OCI-LY7 (cell line): ENCODE results near the gene CD38. TPM values are rescaled to one million over a fixed set of nuclear protein-coding genes. Genes with fewer than 3 reads are reported as not detected.

Experiments
- BruUV-seq: library from RNA; stranded (reverse); fragments of 400-500 nt; replicated peaks from 2 replicates; lab custom pipeline; 2021; lab: Mats Ljungman, UMichigan
- CTCF ChIA-PET: fragments of 300-600 bp; sonication (Branson Sonifier 250); formaldehyde crosslinking; loops from one replicate; lab custom pipeline; 2022; ENCODE audit warnings: antibody characterized with exemption; ENCODE audit not compliant: unreplicated experiment; lab: Charles Lee
- POLR2A ChIA-PET: fragments of 300-600 bp; sonication (Branson Sonifier 250); formaldehyde crosslinking; loops from one replicate; lab custom pipeline; 2022; ENCODE audit warnings: antibody characterized with exemption; lab: Charles Lee
- DNase-seq: peaks from one replicate; pipeline ENCODE4 v3.0.0-alpha.2; 2015; ENCODE audit warnings: low spot score
- H2AFZ ChIP-seq: fragments of 200-600 bp; sonication (generic), shearing (Covaris generic); 2 replicates; pipeline ENCODE4 v1.6.1; 2014; ENCODE audit warnings: mild to moderate bottlenecking, antibody characterized with exemption, low read length, moderate library complexity
- H3K27ac ChIP-seq: fragments of 200-600 bp; sonication (generic); 2 replicates; pipeline ENCODE4 v1.5.1; 2014; ENCODE audit warnings: mixed run types, low read depth, mild to moderate bottlenecking, moderate library complexity, low read length, inconsistent platforms; ENCODE audit not compliant: poor library complexity, severe bottlenecking
- H3K36me3 ChIP-seq: fragments of 200-600 bp; sonication (generic); 2 replicates; pipeline ENCODE4 v1.6.1; 2014; ENCODE audit warnings: mild to moderate bottlenecking, antibody characterized with exemption, low read length, moderate library complexity, mixed read lengths; ENCODE audit not compliant: insufficient read depth
- H3K4me1 ChIP-seq: fragments of 200-600 bp; sonication (generic); 2 replicates; pipeline ENCODE4 v1.5.1; 2014; ENCODE audit warnings: mild to moderate bottlenecking, low read length; ENCODE audit not compliant: insufficient read depth, poor library complexity, severe bottlenecking
- H3K4me2 ChIP-seq: fragments of 200-600 bp; sonication (generic); 2 replicates; pipeline ENCODE4 v1.6.1; 2014; ENCODE audit warnings: mild to moderate bottlenecking, low read length
- H3K4me3 ChIP-seq: fragments of 200-600 bp; sonication (generic); 2 replicates; pipeline ENCODE4 v1.5.1; 2014; ENCODE audit warnings: mild to moderate bottlenecking, low read depth, low read length; ENCODE audit not compliant: poor library complexity, severe bottlenecking
- H3K79me2 ChIP-seq: fragments of 200-600 bp; sonication (generic); 2 replicates; pipeline ENCODE4 v1.6.1; 2016; ENCODE audit warnings: low read depth, mild to moderate bottlenecking, low read length, moderate library complexity, mixed read lengths; ENCODE audit not compliant: insufficient read depth
- H3K9me2 ChIP-seq: fragments of 200-600 bp; sonication (generic); 2 replicates; pipeline ENCODE4 v1.6.1; 2016; ENCODE audit warnings: mild to moderate bottlenecking, low read length, mixed read lengths; ENCODE audit not compliant: insufficient read depth
- H3K9me3 ChIP-seq: fragments of 200-600 bp; sonication (generic); 2 replicates; pipeline ENCODE4 v1.6.1; 2014; ENCODE audit warnings: mild to moderate bottlenecking, mixed run types, low read length, mixed read lengths
- H4K20me1 ChIP-seq: fragments of 200-600 bp; sonication (generic); 2 replicates; pipeline ENCODE4 v1.6.1; 2014; ENCODE audit warnings: mild to moderate bottlenecking, antibody characterized with exemption, low read length, moderate library complexity, mixed read lengths; ENCODE audit not compliant: insufficient read depth
- EZH2phosphoT487 ChIP-seq: fragments of 200-600 bp; sonication (generic); IDR thresholded peaks from 2 replicates; pipeline ENCODE4 v1.6.1; 2018; ENCODE audit warnings: low read depth, borderline replicate concordance, mild to moderate bottlenecking, mixed run types, antibody characterized with exemption, low read length, moderate library complexity, mixed read lengths
- intact Hi-C: fragments of 100-400 bp; cut with micrococcal nuclease; formaldehyde crosslinking; loops from one replicate; pipeline ENCODE4 v1.10.0; 2022; ENCODE audit not compliant: unreplicated experiment
- total RNA-seq, 2 experiments: library from RNA; depleted of rRNA in 1 of 2; stranded (reverse); fragments of >200 nt in 1 of 2; shearing (Covaris generic) in 1 of 2; gene quantifications; 2 replicates each; pipeline ENCODE4 v1.2.3, GENCODE V29; 2014 to 2022
- TF ChIP-seq, protein P1 (sequence below): fragments of 200-600 bp; sonication (generic); conservative IDR thresholded peaks from 2 replicates; pipeline ENCODE4 v1.5.1; 2014; ENCODE audit warnings: mild to moderate bottlenecking, antibody characterized with exemption, low read length, moderate library complexity, mixed read lengths

CD38 gene
- total RNA-seq, 2 experiments from 2014 or later = 92.0 to 176 TPM

DNA sequence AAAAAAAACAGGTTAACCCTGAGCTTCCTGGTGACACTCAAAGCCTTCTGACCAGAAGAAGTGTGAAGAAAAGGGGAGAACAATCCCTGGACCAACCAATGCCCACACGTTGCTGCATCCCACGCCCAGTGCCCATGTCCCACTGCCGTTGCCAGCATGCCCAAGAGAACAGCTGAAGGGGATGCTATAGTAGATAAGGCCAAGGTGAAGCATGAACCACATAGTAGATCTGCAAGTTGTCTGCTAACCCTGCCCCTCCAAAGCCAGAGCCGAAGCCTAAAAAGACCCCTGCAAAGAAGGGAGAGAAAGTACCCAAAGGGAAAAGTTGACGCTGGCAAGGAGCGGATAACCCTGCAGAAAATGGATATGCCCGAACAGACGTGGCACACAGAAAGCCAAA is 11.3 kb upstream of the CD38 start:
- no peak for DNase-seq
- H3K4me2 ChIP-seq = peak overlapping the region; percentile 74
- no peaks in the 10 kb centered on the region for H3K9me2 ChIP-seq
- H4K20me1 ChIP-seq = no peaks in the 10 kb centered on the region
- H3K4me1 ChIP-seq = peaks cover 46% of the 10 kb centered on the region
- ChIA-PET CTCF (interaction anchor here (0.8 to 2.2 kb wide), 4 partner anchors 10 to 18 kb away, joined by 4 to 7 read pairs (median 4); no protein-coding TSS in a partner anchor), POLR2A (interaction anchor here (0.9 to 3.1 kb wide), 11 partner anchors 8 to 467 kb away, joined by 3 to 35 read pairs (median 6); no protein-coding TSS in a partner anchor)
- no TSS peak for BruUV-seq
- intact Hi-C loops = loop anchor here (1.0 kb wide), 2 partner anchors 10 to 18 kb away; no protein-coding TSS in a partner anchor
- no peak overlapping the region for H3K4me3 ChIP-seq
- peak overlapping the region; percentile 85 for H3K27ac ChIP-seq
- no peak for TF ChIP-seq EZH2phosphoT487
- TF ChIP-seq, protein P1, sequence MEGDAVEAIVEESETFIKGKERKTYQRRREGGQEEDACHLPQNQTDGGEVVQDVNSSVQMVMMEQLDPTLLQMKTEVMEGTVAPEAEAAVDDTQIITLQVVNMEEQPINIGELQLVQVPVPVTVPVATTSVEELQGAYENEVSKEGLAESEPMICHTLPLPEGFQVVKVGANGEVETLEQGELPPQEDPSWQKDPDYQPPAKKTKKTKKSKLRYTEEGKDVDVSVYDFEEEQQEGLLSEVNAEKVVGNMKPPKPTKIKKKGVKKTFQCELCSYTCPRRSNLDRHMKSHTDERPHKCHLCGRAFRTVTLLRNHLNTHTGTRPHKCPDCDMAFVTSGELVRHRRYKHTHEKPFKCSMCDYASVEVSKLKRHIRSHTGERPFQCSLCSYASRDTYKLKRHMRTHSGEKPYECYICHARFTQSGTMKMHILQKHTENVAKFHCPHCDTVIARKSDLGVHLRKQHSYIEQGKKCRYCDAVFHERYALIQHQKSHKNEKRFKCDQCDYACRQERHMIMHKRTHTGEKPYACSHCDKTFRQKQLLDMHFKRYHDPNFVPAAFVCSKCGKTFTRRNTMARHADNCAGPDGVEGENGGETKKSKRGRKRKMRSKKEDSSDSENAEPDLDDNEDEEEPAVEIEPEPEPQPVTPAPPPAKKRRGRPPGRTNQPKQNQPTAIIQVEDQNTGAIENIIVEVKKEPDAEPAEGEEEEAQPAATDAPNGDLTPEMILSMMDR = no peak
- no peaks in the 10 kb centered on the region for H3K79me2 ChIP-seq
- peaks cover 5% of the 10 kb centered on the region; the same call in 1 of the 2 replicates for H3K9me3 ChIP-seq
- no peaks in the 10 kb centered on the region for H3K36me3 ChIP-seq
- H2AFZ ChIP-seq = peak overlapping the region; percentile 88; the same call in 1 of the 2 replicates

DNA sequence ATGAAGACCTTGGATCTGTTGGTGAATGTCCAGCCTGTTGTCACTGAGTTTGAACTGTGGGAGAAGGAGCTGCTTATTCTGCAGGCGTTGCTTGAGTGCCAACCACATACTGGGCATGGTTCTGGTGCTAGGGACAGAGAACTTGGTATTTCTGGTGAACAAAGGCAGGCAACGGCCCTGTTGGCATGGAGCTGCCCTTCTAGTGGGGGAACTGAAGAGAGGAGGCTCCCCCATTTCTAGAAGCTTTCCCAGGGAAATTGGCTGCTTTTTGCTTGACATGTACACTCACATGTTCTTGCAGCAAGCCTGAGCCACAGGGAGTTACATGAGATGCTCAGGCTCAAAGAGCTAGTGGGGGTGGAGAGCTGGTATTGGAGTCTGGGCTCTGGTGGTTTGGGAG is 8.9 kb upstream of the CD38 start:
- Histone ChIP-seq H3K79me2 (no peaks in the 10 kb centered on the region), H3K36me3 (no peaks in the 10 kb centered on the region), H3K27ac (no peak overlapping the region), H3K4me1 (peaks cover 61% of the 10 kb centered on the region), H3K4me3 (no peak overlapping the region), H3K9me3 (no peaks in the 10 kb centered on the region), H3K4me2 (no peak overlapping the region), H4K20me1 (no peaks in the 10 kb centered on the region), H3K9me2 (no peaks in the 10 kb centered on the region), H2AFZ (no peak overlapping the region)
- intact Hi-C loops = no loop called here
- no peak for DNase-seq
- ChIA-PET POLR2A (interaction anchor here (0.7 to 1.9 kb wide), 4 partner anchors 11 to 16 kb away, joined by 3 to 6 read pairs (median 4); no protein-coding TSS in a partner anchor), CTCF (interaction anchor here (0.8 kb wide), 1 partner anchor 13 kb away, joined by 5 read pairs; no protein-coding TSS in a partner anchor)
- no TSS peak for BruUV-seq
- no peak for TF ChIP-seq EZH2phosphoT487
- TF ChIP-seq, protein P1 = no peak
